DOHH2 (cell line): Measurements from ENCODE around the gene SCNN1A.

Experiments used
- H3F3A ChIP-seq: fragments of 200-600 bp; sonication (generic), shearing (Covaris generic); 2 replicates; pipeline ENCODE4 v1.6.0; 2016; ENCODE audit warnings: antibody characterized with exemption, mild to moderate bottlenecking; ENCODE audit not compliant: control insufficient read depth, insufficient read depth
- H3K27ac ChIP-seq: fragments of 200-600 bp; sonication (generic); 2 replicates; pipeline ENCODE4 v1.5.1; 2014; ENCODE audit warnings: low read depth, mild to moderate bottlenecking, low read length, moderate library complexity
- H3K27me3 ChIP-seq: fragments of 200-600 bp; sonication (generic); 2 replicates; pipeline ENCODE4 v1.6.1; 2014; ENCODE audit warnings: mild to moderate bottlenecking, low read length, mixed read lengths; ENCODE audit not compliant: control insufficient read depth
- H3K36me3 ChIP-seq: fragments of 200-600 bp; sonication (generic); 2 replicates; pipeline ENCODE4 v1.6.1; 2014; ENCODE audit warnings: mild to moderate bottlenecking, low read length, moderate library complexity, mixed read lengths; ENCODE audit not compliant: control insufficient read depth
- H3K4me1 ChIP-seq: fragments of 200-600 bp; sonication (generic); 2 replicates; pipeline ENCODE4 v1.6.1; 2014; ENCODE audit warnings: mild to moderate bottlenecking, low read length, mixed read lengths; ENCODE audit not compliant: control insufficient read depth
- H3K4me2 ChIP-seq: fragments of 200-600 bp; sonication (generic); 2 replicates; pipeline ENCODE4 v1.6.0; 2014; ENCODE audit warnings: mild to moderate bottlenecking, low read length, moderate library complexity
- H3K4me3 ChIP-seq: fragments of 200-600 bp; sonication (generic); 2 replicates; pipeline ENCODE4 v1.5.1; 2014; ENCODE audit warnings: mild to moderate bottlenecking, low read length, mixed read lengths
- H3K79me2 ChIP-seq: fragments of 200-600 bp; sonication (generic); 2 replicates; pipeline ENCODE4 v1.6.1; 2014; ENCODE audit warnings: mild to moderate bottlenecking, low read length, mixed read lengths; ENCODE audit not compliant: control insufficient read depth
- H3K9me2 ChIP-seq: fragments of 200-600 bp; sonication (generic); replicated peaks from 2 replicates; pipeline ENCODE4 v1.6.1; 2014; ENCODE audit warnings: mild to moderate bottlenecking, low read length, mixed read lengths; ENCODE audit not compliant: control insufficient read depth
- H3K9me3 ChIP-seq: fragments of 200-600 bp; sonication (generic); 2 replicates; pipeline ENCODE4 v1.6.1; 2014; ENCODE audit warnings: antibody characterized with exemption, low read length, mixed read lengths; ENCODE audit not compliant: control insufficient read depth, insufficient read depth
- H4K20me1 ChIP-seq: fragments of 200-600 bp; sonication (generic); 2 replicates; pipeline ENCODE4 v1.6.0; 2014; ENCODE audit warnings: low read depth, mild to moderate bottlenecking, antibody characterized with exemption, low read length, moderate library complexity; ENCODE audit not compliant: control insufficient read depth, insufficient read depth
- EZH2phosphoT487 ChIP-seq: fragments of 200-600 bp; sonication (generic); IDR thresholded peaks from 2 replicates; pipeline ENCODE4 v1.6.1; 2017; ENCODE audit warnings: borderline replicate concordance, mild to moderate bottlenecking, antibody characterized with exemption, low read length, moderate library complexity, mixed read lengths
- TF ChIP-seq, protein P1 (sequence below): fragments of 200-600 bp; sonication (generic); IDR thresholded peaks from one replicate; pipeline ENCODE4 v1.5.1; 2014; ENCODE audit warnings: antibody characterized with exemption, mild to moderate bottlenecking, low read depth, low read length; ENCODE audit not compliant: poor library complexity, severe bottlenecking

Gene SCNN1A

DNA sequence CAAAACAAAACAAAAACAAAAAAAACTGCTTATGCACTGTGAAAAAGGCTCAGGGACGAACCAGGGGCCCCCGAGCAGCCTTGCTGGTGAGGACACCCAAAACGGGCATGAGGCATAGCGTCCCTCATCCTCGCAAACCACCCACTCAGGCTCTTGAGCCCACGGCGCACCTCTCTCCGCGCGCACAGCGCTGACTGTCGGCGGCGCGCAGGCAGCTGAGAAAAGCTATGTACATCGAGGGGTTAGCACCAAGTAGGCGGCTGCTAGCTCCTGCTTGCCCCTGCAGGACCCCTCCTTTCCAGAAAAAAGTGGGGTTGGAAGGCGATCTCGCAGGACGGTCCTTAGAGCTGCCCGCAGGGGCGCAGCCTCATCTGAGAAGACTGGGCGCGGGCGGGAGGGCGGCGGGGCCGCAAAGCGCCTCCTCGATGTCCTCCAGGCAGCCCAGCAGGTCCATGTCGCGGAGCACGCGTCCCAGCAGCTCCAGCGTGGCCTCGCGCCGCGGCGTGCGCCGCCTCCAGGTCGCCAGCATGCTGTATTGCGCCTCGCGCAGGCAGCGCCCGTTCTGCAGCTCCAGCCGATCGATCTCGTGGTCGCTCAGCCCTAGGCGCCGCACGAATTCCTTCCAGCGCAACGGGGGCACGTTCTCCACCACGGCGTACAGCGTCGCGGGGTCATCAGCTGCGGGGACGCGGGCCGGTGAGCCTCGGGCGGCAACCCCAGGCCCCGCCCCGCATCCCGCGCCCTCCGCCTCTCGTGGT, 46.2 kb downstream of the SCNN1A start:
- TF ChIP-seq, protein P1, sequence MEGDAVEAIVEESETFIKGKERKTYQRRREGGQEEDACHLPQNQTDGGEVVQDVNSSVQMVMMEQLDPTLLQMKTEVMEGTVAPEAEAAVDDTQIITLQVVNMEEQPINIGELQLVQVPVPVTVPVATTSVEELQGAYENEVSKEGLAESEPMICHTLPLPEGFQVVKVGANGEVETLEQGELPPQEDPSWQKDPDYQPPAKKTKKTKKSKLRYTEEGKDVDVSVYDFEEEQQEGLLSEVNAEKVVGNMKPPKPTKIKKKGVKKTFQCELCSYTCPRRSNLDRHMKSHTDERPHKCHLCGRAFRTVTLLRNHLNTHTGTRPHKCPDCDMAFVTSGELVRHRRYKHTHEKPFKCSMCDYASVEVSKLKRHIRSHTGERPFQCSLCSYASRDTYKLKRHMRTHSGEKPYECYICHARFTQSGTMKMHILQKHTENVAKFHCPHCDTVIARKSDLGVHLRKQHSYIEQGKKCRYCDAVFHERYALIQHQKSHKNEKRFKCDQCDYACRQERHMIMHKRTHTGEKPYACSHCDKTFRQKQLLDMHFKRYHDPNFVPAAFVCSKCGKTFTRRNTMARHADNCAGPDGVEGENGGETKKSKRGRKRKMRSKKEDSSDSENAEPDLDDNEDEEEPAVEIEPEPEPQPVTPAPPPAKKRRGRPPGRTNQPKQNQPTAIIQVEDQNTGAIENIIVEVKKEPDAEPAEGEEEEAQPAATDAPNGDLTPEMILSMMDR: no peak
- no peak for TF ChIP-seq EZH2phosphoT487
- H3K27me3 ChIP-seq: no peaks in the 10 kb centered on the region
- H4K20me1 ChIP-seq: no peaks in the 10 kb centered on the region
- peaks cover 2% of the 10 kb centered on the region; the same call in 1 of the 2 replicates for H3K79me2 ChIP-seq
- peaks cover 62% of the 10 kb centered on the region for H3K36me3 ChIP-seq
- H3K9me3 ChIP-seq: no peaks in the 10 kb centered on the region
- no peak overlapping the region for H3K4me2 ChIP-seq
- H3K27ac ChIP-seq: no peak overlapping the region
- peaks cover 33% of the 10 kb centered on the region for H3K4me1 ChIP-seq
- H3K9me2 ChIP-seq: no peaks in the 10 kb centered on the region
- H3K4me3 ChIP-seq: no peak overlapping the region
- H3F3A ChIP-seq: no peaks in the 10 kb centered on the region

DNA sequence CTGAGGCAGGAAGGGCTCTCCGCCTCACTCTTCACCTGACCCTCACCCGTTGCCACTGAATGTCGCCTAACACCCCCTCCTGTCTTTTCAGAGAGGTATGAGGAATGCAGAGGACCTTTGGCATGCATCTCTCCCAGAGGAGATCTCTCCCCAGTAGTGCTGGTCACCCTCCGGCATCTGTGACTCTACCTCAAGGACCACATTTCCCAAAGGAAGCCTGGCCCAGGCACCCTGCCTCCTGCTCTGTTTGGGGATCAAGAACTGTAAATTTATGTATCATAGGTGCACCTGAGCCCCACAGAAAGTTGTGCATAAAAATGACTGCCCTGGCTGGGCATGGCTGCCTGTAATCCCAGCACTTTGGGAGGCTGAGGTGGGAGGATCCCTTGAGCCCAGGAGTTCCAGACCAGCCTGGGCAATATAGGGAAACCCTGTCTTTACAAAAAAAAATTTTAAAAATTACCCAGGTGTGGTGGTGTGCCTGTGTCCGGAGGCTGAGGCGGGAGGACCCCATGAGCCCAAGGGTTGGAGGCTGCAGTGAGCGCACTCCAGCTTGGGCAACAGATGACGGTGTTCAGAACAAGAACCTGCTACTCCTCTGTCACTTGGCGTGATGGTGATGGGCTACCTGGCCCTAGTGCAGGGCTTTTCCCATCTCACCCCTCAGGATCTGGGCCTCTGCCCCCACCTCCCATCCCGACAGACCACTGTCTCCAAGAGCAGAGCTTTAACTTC, 47.2 kb downstream of the SCNN1A start:
- peaks cover 52% of the 10 kb centered on the region for H3K36me3 ChIP-seq
- no peak overlapping the region for H3K4me3 ChIP-seq

DNA sequence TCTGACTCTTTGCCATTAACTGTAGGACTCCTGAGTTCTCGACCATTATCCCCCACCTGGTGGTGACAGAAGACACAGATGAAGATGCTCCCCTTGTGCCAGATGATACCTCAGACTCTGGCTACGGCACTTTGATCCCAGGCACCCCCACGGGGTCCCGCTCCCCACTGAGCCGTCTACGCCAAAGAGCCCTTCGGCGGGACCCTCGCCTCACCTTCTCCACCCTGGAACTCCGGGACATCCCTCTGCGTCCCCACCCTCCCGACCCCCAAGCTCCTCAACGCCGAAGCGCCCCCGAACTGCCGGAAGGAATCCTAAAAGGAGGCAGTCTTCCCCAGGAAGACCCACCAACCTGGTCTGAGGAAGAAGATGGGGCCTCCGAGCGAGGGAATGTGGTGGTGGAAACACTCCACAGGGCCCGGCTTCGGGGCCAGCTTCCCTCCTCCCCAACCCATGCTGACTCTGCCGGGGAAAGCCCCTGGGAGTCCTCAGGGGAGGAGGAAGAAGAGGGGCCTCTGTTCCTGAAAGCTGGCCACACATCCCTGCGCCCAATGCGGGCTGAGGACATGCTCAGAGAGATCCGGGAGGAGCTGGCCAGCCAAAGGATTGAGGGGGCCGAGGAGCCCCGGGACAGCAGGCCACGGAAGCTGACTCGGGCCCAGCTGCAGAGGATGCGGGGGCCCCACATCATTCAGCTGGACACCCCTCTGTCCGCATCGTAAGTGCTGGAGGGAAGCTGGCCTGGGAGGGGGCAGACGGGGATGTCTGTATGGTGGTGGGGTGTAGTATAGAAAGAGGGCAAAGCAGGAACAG, 47.9 kb downstream of the SCNN1A start:
- Histone ChIP-seq H3K27ac (no peak overlapping the region), H3F3A (no peaks in the 10 kb centered on the region), H3K4me1 (peaks cover 48% of the 10 kb centered on the region), H4K20me1 (no peaks in the 10 kb centered on the region), H3K9me3 (no peaks in the 10 kb centered on the region), H3K79me2 (no peaks in the 10 kb centered on the region), H3K4me3 (no peak overlapping the region), H3K9me2 (no peaks in the 10 kb centered on the region), H3K27me3 (no peaks in the 10 kb centered on the region), H3K4me2 (no peak overlapping the region), H3K36me3 (peaks cover 45% of the 10 kb centered on the region)
- TF ChIP-seq EZH2phosphoT487: no peak
- TF ChIP-seq, protein P1: no peak

More for the DNA sequence above, 47.2 kb downstream of the SCNN1A start:
- TF ChIP-seq, protein P1: no peak
- Histone ChIP-seq H3K79me2 (no peaks in the 10 kb centered on the region), H3K9me2 (no peaks in the 10 kb centered on the region), H3K4me2 (no peak overlapping the region), H3K27ac (no peak overlapping the region), H3F3A (no peaks in the 10 kb centered on the region), H3K9me3 (no peaks in the 10 kb centered on the region), H3K27me3 (no peaks in the 10 kb centered on the region), H3K4me1 (peaks cover 41% of the 10 kb centered on the region), H4K20me1 (no peaks in the 10 kb centered on the region)
